Effector memory CD4-positive, alpha-beta T cell (primary cell): Measurements from ENCODE around the gene PARVG.

Experiments
- DNase-seq, 3 donors: peaks; one replicate each; pipeline ENCODE4 v3.0.0-alpha.2; 2020
- H3K27ac ChIP-seq: 2 replicates; pipeline ENCODE4 v1.7.0; 2013; ENCODE audit warnings: mild to moderate bottlenecking, low read length, moderate library complexity; ENCODE audit not compliant: insufficient read depth, poor library complexity, severe bottlenecking
- H3K27me3 ChIP-seq: replicated peaks from 2 replicates; pipeline ENCODE4 v1.7.0; 2013; ENCODE audit warnings: mild to moderate bottlenecking, low read length; ENCODE audit not compliant: insufficient read depth, control insufficient read depth, poor library complexity, severe bottlenecking
- H3K36me3 ChIP-seq: 2 replicates; pipeline ENCODE4 v1.7.0; 2013; ENCODE audit warnings: mild to moderate bottlenecking, low read length, moderate library complexity; ENCODE audit not compliant: control insufficient read depth, insufficient read depth
- H3K4me1 ChIP-seq: 2 replicates; pipeline ENCODE4 v1.7.0; 2013; ENCODE audit warnings: low read length, mild to moderate bottlenecking; ENCODE audit not compliant: control insufficient read depth, insufficient read depth, poor library complexity, severe bottlenecking
- H3K4me3 ChIP-seq: 2 replicates; pipeline ENCODE4 v1.7.0; 2013; ENCODE audit warnings: low read length, low read depth, mild to moderate bottlenecking; ENCODE audit not compliant: insufficient read depth, poor library complexity, severe bottlenecking
- H3K9me3 ChIP-seq: 2 replicates; pipeline ENCODE4 v1.7.0; 2013; ENCODE audit warnings: mild to moderate bottlenecking, low read length, moderate library complexity; ENCODE audit not compliant: control insufficient read depth

PARVG gene

GRCh38 chr22:44185237-44186120 lies 4.8 kb downstream of the PARVG start:
- Histone ChIP-seq H3K4me3 (no peak overlapping the region), H3K27ac (no peak overlapping the region), H3K36me3 (peaks cover 6% of the 10 kb centered on the region), H3K9me3 (no peaks in the 10 kb centered on the region), H3K4me1 (peaks cover 14% of the 10 kb centered on the region), H3K27me3 (no peaks in the 10 kb centered on the region)
- no peak for DNase-seq

DNA sequence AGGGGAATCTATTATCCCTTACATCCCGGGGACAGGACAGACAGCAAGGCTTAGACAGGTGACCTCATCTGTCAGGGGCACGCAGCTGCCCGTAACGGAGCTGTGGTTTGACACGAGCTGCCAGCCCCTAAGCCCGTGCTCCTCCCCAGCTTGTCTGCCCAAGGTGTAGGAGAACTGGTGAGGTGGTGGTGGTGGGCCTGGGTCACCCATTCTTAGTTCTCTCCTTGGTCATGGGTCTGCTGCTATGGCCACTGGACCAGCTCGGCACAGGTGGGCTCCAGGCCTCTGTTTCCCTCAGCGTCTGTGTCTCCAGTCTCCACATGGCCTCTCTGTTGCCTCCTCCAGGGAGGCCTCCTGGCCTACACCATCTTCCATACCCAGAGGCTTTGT lies 5.4 kb downstream of the PARVG start:
- Histone ChIP-seq H3K4me3 (no peak overlapping the region), H3K27ac (no peak overlapping the region), H3K9me3 (no peaks in the 10 kb centered on the region), H3K4me1 (peaks cover 14% of the 10 kb centered on the region), H3K36me3 (peaks cover 6% of the 10 kb centered on the region), H3K27me3 (no peaks in the 10 kb centered on the region)
- no peak for DNase-seq

GRCh38 chr22:44186737-44187136 lies 6.0 kb downstream of the PARVG start:
- peaks cover 6% of the 10 kb centered on the region for H3K36me3 ChIP-seq
- H3K27me3 ChIP-seq: no peaks in the 10 kb centered on the region
- no peak overlapping the region for H3K4me3 ChIP-seq
- no peak overlapping the region for H3K27ac ChIP-seq
- peaks cover 16% of the 10 kb centered on the region for H3K4me1 ChIP-seq
- H3K9me3 ChIP-seq: no peaks in the 10 kb centered on the region
- no peak for DNase-seq

- H3K4me1 ChIP-seq: peaks cover 14% of the 10 kb centered on the region
- no peaks in the 10 kb centered on the region for H3K27me3 ChIP-seq
- no peak overlapping the region for H3K4me3 ChIP-seq
- no peak for DNase-seq
- no peaks in the 10 kb centered on the region for H3K9me3 ChIP-seq
- peaks cover 6% of the 10 kb centered on the region for H3K36me3 ChIP-seq
- H3K27ac ChIP-seq: no peak overlapping the region
These were observed 7.0 kb downstream of the PARVG start for GRCh38 chr22:44187652-44188230.

DNA sequence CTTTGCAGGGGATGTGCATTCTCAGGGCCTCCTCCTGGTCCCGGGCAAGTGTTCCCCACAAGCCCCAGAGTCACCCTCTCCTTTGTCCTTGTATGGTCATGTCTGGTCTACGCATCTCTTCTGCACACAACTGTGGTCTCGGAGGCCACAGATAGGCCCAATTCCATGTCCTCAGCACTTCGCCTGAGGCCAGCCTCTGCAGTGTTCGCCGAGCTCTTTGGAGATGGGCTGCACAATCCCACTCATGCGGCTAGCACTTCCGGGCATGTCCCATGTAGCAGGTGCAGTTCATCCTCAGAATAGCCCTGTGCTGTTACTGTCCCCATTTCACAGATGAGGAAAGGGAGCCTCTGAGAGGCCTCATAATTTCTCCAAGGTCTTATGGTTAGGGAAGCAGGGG lies 7.6 kb downstream of the PARVG start:
- H3K36me3 ChIP-seq: peaks cover 6% of the 10 kb centered on the region

GRCh38 chr22:44188986-44189630 lies 8.4 kb downstream of the PARVG start:
- DNase-seq: no peak
- no peaks in the 10 kb centered on the region for H3K9me3 ChIP-seq
- H3K36me3 ChIP-seq: peaks cover 6% of the 10 kb centered on the region
- H3K27me3 ChIP-seq: no peaks in the 10 kb centered on the region
- H3K4me1 ChIP-seq: peaks cover 21% of the 10 kb centered on the region
- H3K4me3 ChIP-seq: no peak overlapping the region
- no peak overlapping the region for H3K27ac ChIP-seq

More for the DNA sequence above, 7.6 kb downstream of the PARVG start:
- Histone ChIP-seq H3K9me3 (no peaks in the 10 kb centered on the region), H3K4me3 (no peak overlapping the region), H3K27me3 (no peaks in the 10 kb centered on the region), H3K4me1 (peaks cover 14% of the 10 kb centered on the region), H3K27ac (no peak overlapping the region)
- no peak for DNase-seq

DNA sequence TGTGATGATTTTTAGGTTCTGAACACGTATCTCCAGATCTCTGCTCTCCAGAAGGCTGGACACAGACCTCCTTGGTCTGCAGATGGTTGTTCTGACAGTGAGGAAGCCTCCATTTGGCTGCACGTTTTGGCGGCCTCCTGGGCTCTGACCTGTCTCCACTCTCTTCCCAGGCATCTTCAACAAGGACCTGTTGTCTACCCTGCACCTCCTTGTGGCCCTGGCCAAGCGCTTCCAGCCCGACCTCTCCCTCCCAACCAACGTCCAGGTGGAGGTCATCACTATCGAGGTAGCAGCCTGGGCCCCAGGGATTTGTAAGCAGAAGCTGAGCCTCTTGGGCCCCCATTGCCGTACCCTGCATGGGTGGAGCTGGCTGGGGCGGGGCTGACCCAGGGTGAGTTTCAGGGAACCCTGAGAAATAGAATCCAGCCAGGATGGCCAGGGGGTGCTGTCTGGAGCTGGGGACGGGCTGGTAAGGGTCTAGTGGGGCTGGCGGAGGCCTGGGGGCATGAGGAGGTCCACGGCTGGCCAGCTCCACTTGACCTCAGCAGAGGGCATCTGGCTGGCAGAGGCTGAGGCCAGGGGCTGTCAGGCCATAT lies 9.8 kb downstream of the PARVG start:
- H3K9me3 ChIP-seq: no peaks in the 10 kb centered on the region
- no peak overlapping the region for H3K27ac ChIP-seq
- peaks cover 21% of the 10 kb centered on the region for H3K4me1 ChIP-seq
- no peak for DNase-seq
- peaks cover 6% of the 10 kb centered on the region for H3K36me3 ChIP-seq
- H3K4me3 ChIP-seq: no peak overlapping the region
- no peaks in the 10 kb centered on the region for H3K27me3 ChIP-seq

- Histone ChIP-seq H3K36me3 (peaks cover 3% of the 10 kb centered on the region), H3K4me3 (no peak overlapping the region), H3K9me3 (no peaks in the 10 kb centered on the region), H3K27me3 (no peaks in the 10 kb centered on the region), H3K27ac (no peak overlapping the region), H3K4me1 (peaks cover 21% of the 10 kb centered on the region)
- DNase-seq: no peak
These were observed 10.3 kb downstream of the PARVG start for GRCh38 chr22:44191036-44191454.

GRCh38 chr22:44192098-44192815 lies 11.5 kb downstream of the PARVG start:
- Histone ChIP-seq H3K36me3 (no peaks in the 10 kb centered on the region), H3K4me1 (peaks cover 21% of the 10 kb centered on the region), H3K27me3 (no peaks in the 10 kb centered on the region), H3K27ac (no peak overlapping the region), H3K4me3 (no peak overlapping the region), H3K9me3 (no peaks in the 10 kb centered on the region)
- DNase-seq: peak in 1 of 3 donors; percentile 20
